ENCODE results near the gene VPS37C. TPM values are rescaled to one million over a fixed set of nuclear protein-coding genes. Genes with fewer than 3 reads are reported as not detected.

VPS37C gene
- total and polyA plus RNA-seq, 10 of the 15 experiments (the other 5 are each of a cell fraction or from before 2014, with no cell fraction given): 0.39 to 16.5 (median 7.8) TPM

DNA sequence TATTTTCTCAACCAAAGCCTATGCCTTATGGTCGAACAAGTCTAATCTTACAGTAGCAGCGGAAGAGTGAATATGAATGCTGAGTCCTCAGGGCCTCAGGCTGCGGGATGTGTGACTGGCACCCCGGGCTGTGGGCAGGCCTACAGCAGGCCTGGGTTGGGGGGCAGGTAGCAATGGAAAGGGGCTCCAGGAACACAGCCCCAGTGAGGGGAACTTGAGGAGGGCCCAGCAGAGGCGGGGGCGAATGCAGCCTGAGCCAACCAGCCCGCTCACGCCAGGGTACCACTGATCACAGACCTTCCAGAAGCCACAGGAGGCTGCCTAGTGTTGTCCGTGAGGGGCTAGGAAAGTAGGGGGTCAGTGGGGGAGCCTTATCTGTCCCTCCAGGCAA is 70.2 kb downstream of the VPS37C start:
- CTCF ChIA-PET: interaction anchor here (1.6 to 2.6 kb wide), 2 partner anchors 19 to 49 kb away, joined by 5 to 15 read pairs; no protein-coding TSS in a partner anchor

More for the DNA sequence above, 70.2 kb downstream of the VPS37C start:
- FAIRE-seq: no peak
- TF ChIP-seq RUNX3 (IDR thresholded peaks at IDR 0.05; ENCODE audit: low read length) (no peak), CHD2 (IDR thresholded peaks at IDR 0.05; ENCODE audit: borderline replicate concordance, low read depth, low read length) (no peak), BRCA1 (IDR thresholded peaks at IDR 0.05; ENCODE audit: low read depth, low read length) (no peak), TCF12 (IDR thresholded peaks at IDR 0.05; ENCODE audit: low read depth, low read length) (no peak), GABPA (IDR thresholded peaks at IDR 0.05; ENCODE audit: low read depth) (no peak), TBL1XR1 (IDR thresholded peaks at IDR 0.05; ENCODE audit: low read depth, low read length) (no peak), SIX5 (IDR thresholded peaks at IDR 0.05; ENCODE audit: low read depth, low read length, severe bottlenecking) (no peak), SMAD1 (IDR thresholded peaks at IDR 0.05; ENCODE audit: low read depth, partially characterized antibody) (no peak)
- TF ChIP-seq, protein P1, sequence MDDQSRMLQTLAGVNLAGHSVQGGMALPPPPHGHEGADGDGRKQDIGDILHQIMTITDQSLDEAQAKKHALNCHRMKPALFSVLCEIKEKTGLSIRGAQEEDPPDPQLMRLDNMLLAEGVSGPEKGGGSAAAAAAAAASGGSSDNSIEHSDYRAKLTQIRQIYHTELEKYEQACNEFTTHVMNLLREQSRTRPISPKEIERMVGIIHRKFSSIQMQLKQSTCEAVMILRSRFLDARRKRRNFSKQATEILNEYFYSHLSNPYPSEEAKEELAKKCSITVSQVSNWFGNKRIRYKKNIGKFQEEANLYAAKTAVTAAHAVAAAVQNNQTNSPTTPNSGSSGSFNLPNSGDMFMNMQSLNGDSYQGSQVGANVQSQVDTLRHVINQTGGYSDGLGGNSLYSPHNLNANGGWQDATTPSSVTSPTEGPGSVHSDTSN (IDR thresholded peaks at IDR 0.05; ENCODE audit: insufficient replicate concordance, low read depth, low read length): no peak
- ChIA-PET RAD21 (ENCODE audit: unreplicated experiment) (interaction anchor here (1.1 to 2.6 kb wide), 4 partner anchors 20 to 121 kb away, joined by 3 to 13 read pairs (median 8); no protein-coding TSS in a partner anchor), POLR2A (interaction anchor here (0.5 to 1.6 kb wide), 6 partner anchors 10 to 50 kb away, joined by 3 to 4 read pairs (median 4); no protein-coding TSS in a partner anchor), SMC1A (ENCODE audit: uncharacterized antibody, unreplicated experiment) (interaction anchor here (1.0 to 5.1 kb wide), 3 partner anchors 20 to 39 kb away, joined by 3 to 25 read pairs (median 14); no protein-coding TSS in a partner anchor)
- Histone ChIP-seq H3K27me3 (replicated peaks in 1 of 2; ENCODE audit: control insufficient read depth in 2 of 2, insufficient read depth in 2 of 2, low read length in 1 of 2) (no peaks in the 10 kb centered on the region), H3K36me3 (ENCODE audit: control insufficient read depth in 2 of 2, insufficient read depth in 2 of 2, low read length in 1 of 2) (no peaks in the 10 kb centered on the region; a peak in 1 of 4 replicates), H4K20me1 (ENCODE audit: control insufficient read depth, insufficient read depth) (no peaks in the 10 kb centered on the region), H3K4me3 (peak overlapping the region; percentile 64; the same call in 1 of the 2 replicates), H3K9me3 (replicated peaks; ENCODE audit: control insufficient read depth, insufficient read depth, low read length) (peaks cover 1% of the 10 kb centered on the region; the same call in 2 of the 3 replicates), H3K79me2 (ENCODE audit: control insufficient read depth, insufficient read depth, low read length) (peaks cover 13% of the 10 kb centered on the region), H2AFZ (ENCODE audit: control insufficient read depth, low read depth, low read length) (no peak overlapping the region), H3K27ac (ENCODE audit: control insufficient read depth, insufficient read depth) (peak overlapping the region; percentile 69; the same call in 1 of the 2 replicates), H3K4me1 (ENCODE audit: control insufficient read depth, insufficient read depth, low read length) (peaks cover 34% of the 10 kb centered on the region), H3K9ac (ENCODE audit: control insufficient read depth, insufficient read depth, low read length) (peak overlapping the region; percentile 73), H3K4me2 (ENCODE audit: control insufficient read depth, insufficient read depth) (peak overlapping the region; percentile 75)
- ATAC-seq: peak; percentile 11; the same call in 2 of the 3 replicates
- BruUV-seq (replicated peaks): no TSS peak
- in situ Hi-C loops (cut with MboI) (no loop called here), intact Hi-C loops (cut with micrococcal nuclease; ENCODE audit: unreplicated experiment) (no loop called here)
- no peak for DNase-seq (ENCODE audit: low read depth, low spot score)
- 68% methylated on average over 9 of the region's 9 CpGs for WGBS (ENCODE audit: insufficient coverage, insufficient replicate concordance, low lambda C conversion rate, missing lambda C conversion rate)

Measured in GM12878 (cell line).